Tibial artery (tissue), 4 donors: ENCODE measurements around the gene ANKRD11.

Source experiments
- DNase-seq, 2 donors: peaks; one replicate each; pipeline ENCODE4 v3.0.0-alpha.2; 2019
- H3K27ac ChIP-seq, 2 donors: fragments of 200-600 bp; sonication (generic) in 1 of 2; 1 replicate in 1 of 2; 2 replicates in 1 of 2; pipeline ENCODE4 v1.5.1; 2018 to 2019; ENCODE audit warnings: mild to moderate bottlenecking in 1 of 2
- H3K27me3 ChIP-seq, 2 donors: fragments of 200-600 bp; sonication (generic) in 1 of 2; one replicate each; pipeline versions ENCODE4 v1.5.1 to v1.6.0; 2016 to 2019
- H3K36me3 ChIP-seq, 3 donors: fragments of 200-600 bp; sonication (generic) in 2 of 3; one replicate each; pipeline ENCODE4 v1.5.1; 2016 to 2019; ENCODE audit warnings: mild to moderate bottlenecking in 2 of 3
- H3K4me1 ChIP-seq, 4 donors: fragments of 200-600 bp; sonication (generic) in 2 of 4; 1 replicate in 3 of 4; 2 replicates in 1 of 4; pipeline ENCODE4 v1.5.1; 2016 to 2019
- H3K4me3 ChIP-seq, 2 donors: fragments of 200-600 bp; sonication (generic) in 1 of 2; 1 replicate in 1 of 2; 2 replicates in 1 of 2; pipeline ENCODE4 v1.5.1; 2018 to 2019; ENCODE audit warnings: mild to moderate bottlenecking in 2 of 2
- H3K9me3 ChIP-seq, 3 donors: fragments of 200-600 bp; sonication (generic) in 1 of 3; one replicate each; pipeline ENCODE4 v1.5.1; 2016 to 2019
- intact Hi-C: fragments of 100-400 bp; cut with DNase I; formaldehyde crosslinking; loops from one replicate; pipeline ENCODE4 v1.15.0; 2023; ENCODE audit warnings: low total_unique reads
- TF ChIP-seq, protein P1 (sequence below), 2 experiments: fragments of 200-600 bp in 1 of 2; fragments of 450-650 bp in 1 of 2; IDR thresholded peaks; one replicate each; pipeline ENCODE4 v1.5.1; 2017 to 2019; ENCODE audit warnings: antibody characterized with exemption in 2 of 2, mild to moderate bottlenecking in 1 of 2, moderate library complexity in 1 of 2

Gene ANKRD11

DNA sequence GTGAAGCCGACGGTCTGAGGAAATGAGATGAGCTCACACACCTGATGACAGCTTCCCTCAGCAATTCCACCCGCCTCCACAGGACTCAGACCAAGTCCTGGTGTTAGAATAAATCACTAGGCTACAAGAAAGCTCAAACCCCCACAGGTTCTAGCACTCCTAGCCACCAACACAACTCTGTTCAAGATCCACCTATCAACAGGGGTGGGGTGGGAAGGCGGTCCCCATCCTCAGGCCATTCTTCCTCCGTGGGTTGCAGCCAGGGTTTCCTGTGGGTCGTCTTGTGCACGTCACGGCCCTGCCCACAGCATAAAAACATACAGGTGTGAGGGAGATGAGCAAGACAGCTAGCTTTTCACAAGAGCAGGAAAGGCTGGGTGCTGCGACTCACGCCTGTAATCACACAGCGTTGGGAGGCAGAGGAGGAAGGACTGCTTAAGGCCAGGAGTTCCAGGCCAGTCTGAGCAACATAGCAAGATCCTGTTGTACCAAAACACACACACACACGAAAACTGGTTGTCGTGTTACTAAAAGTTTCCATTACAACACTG is 81.1 kb downstream of the ANKRD11 start:
- no peaks in the 10 kb centered on the region for H3K27me3 ChIP-seq
- no peak overlapping the region for H3K4me3 ChIP-seq
- TF ChIP-seq, protein P1, sequence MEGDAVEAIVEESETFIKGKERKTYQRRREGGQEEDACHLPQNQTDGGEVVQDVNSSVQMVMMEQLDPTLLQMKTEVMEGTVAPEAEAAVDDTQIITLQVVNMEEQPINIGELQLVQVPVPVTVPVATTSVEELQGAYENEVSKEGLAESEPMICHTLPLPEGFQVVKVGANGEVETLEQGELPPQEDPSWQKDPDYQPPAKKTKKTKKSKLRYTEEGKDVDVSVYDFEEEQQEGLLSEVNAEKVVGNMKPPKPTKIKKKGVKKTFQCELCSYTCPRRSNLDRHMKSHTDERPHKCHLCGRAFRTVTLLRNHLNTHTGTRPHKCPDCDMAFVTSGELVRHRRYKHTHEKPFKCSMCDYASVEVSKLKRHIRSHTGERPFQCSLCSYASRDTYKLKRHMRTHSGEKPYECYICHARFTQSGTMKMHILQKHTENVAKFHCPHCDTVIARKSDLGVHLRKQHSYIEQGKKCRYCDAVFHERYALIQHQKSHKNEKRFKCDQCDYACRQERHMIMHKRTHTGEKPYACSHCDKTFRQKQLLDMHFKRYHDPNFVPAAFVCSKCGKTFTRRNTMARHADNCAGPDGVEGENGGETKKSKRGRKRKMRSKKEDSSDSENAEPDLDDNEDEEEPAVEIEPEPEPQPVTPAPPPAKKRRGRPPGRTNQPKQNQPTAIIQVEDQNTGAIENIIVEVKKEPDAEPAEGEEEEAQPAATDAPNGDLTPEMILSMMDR (IDR thresholded peaks at IDR 0.05), result no peak
- no peaks in the 10 kb centered on the region for H3K36me3 ChIP-seq
- no peak overlapping the region for H3K27ac ChIP-seq
- H3K4me1 ChIP-seq, result peaks cover 0 to 88% (median 60%) of the 10 kb centered on the region in 4 donors
- intact Hi-C loops, result no loop called here
- H3K9me3 ChIP-seq, result no peaks in the 10 kb centered on the region
- DNase-seq, result no peak

DNA sequence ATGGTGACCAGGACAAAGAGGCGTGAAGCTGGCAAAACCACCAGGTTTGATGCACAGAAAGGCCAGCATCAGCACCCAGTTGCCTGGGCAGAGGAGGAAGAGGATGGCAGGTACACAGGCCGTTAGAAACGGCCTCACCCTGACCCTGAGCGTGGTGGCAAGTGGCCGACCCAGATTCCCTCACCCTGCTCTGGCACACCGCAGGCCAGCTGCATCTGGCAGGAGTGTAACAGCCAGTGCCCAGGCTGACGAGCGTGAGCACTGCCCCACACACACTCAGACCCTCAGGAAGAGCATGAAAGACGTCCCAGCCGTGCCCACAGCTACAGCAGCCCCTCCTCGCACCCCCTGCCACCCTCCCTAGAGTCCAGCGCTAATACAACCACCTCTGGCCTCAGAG is 82.0 kb downstream of the ANKRD11 start:
- H3K4me1 ChIP-seq, result peaks cover 0 to 80% (median 54%) of the 10 kb centered on the region in 4 donors
- H3K27ac ChIP-seq, result peak overlapping the region in 1 of 2 donors; percentile 29
- no peak for DNase-seq
- no peaks in the 10 kb centered on the region for H3K27me3 ChIP-seq
- no peaks in the 10 kb centered on the region for H3K9me3 ChIP-seq
- intact Hi-C loops, result no loop called here
- H3K4me3 ChIP-seq, result no peak overlapping the region
- H3K36me3 ChIP-seq, result no peaks in the 10 kb centered on the region
- TF ChIP-seq, protein P1 (IDR thresholded peaks at IDR 0.05), result no peak

DNA sequence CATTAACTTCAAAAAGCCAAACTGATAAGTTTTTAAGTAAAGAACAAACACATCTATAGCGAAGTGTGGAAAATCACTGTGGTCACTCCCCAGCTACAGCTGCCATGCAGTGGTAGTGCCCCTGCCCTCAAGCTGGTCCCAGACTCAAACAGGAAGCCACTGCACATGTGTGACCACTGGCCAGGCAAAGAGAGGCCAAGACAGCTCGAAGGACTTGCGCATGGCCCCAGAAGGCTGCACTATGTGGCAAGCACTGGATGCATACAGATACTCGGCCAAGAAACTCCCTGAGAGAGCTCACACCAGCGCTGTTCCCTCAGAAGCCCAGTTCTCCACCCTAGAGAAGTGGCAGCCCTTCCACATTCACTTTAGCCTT is 82.4 kb downstream of the ANKRD11 start:
- intact Hi-C loops, result no loop called here
- no peak overlapping the region for H3K4me3 ChIP-seq
- no peaks in the 10 kb centered on the region for H3K27me3 ChIP-seq
- peak overlapping the region in 1 of 2 donors; percentile 29 for H3K27ac ChIP-seq
- TF ChIP-seq, protein P1 (IDR thresholded peaks at IDR 0.05), result no peak
- no peaks in the 10 kb centered on the region for H3K9me3 ChIP-seq
- peak in 1 of 2 donors; percentile 51 for DNase-seq
- H3K4me1 ChIP-seq, result peaks cover 0 to 80% (median 51%) of the 10 kb centered on the region in 4 donors
- H3K36me3 ChIP-seq, result no peaks in the 10 kb centered on the region

DNA sequence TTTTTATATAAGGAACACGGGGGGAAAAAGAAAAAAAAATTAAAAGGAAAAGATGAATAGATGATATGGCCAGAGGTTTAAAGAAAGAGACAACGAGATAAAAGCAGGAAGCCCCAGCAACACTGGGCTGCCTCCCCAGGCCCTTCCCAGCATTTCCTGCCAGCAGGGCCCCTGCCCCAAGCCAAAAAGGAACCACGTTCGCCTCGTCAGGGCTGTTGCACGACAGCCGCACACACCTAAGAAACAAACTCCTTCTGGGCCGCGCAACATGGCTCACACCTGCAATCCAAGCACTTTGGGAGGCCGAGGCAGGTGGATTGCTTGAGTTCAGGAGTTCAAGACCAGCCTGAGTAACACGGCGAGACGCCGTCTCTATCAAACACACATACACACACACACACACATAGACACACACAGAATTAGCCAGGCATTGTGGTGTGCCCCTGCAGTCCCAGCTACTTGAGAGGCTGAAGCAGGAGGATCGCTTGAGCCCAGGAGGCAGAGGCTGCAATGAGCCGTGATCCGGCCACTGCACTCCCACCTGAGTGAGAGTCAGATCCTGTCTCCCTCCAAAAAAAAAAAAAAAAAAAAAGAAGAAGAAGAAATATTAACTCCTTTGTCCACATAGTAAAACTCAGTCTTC is 83.0 kb downstream of the ANKRD11 start:
- H3K4me1 ChIP-seq, result peaks cover 0 to 76% (median 46%) of the 10 kb centered on the region in 4 donors
- no peaks in the 10 kb centered on the region for H3K27me3 ChIP-seq

DNA sequence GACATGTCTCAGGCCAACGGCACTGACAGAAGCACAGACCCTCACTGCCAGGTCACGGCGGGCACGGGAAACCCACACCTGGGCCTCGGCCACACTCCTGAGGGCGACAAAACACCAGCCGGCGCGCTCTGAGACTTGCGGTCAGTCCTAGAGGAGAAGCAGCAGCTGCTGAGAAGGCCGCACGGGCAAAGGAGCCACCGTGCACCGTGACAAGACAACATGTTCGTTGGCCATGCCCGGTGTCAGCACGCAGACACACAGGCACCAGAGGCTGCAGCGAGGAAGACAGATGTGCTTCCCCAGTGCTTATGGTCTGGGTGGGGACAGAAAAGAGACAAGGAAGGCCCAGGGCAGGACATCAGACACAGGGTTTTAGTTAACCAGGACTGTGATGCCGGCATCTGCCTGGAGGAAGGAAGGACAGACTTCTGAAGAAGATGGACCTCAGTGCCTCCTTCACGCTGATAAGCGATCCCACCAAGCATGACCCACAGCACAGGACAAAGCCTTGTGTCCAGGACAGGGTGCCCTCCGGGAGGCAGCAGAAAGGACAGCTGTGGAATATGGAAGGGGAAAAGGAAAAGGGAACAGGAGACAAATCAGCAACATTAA is 84.0 kb downstream of the ANKRD11 start:
- TF ChIP-seq, protein P1 (IDR thresholded peaks at IDR 0.05), result no peak
- peaks cover 0 to 69% (median 37%) of the 10 kb centered on the region in 4 donors for H3K4me1 ChIP-seq
- no peaks in the 10 kb centered on the region for H3K9me3 ChIP-seq
- no peaks in the 10 kb centered on the region for H3K36me3 ChIP-seq
- DNase-seq, result no peak
- H3K27me3 ChIP-seq, result no peaks in the 10 kb centered on the region
- H3K27ac ChIP-seq, result no peak overlapping the region
- intact Hi-C loops, result no loop called here
- no peak overlapping the region for H3K4me3 ChIP-seq

More for the DNA sequence above, 83.0 kb downstream of the ANKRD11 start:
- intact Hi-C loops, result no loop called here
- TF ChIP-seq, protein P1 (IDR thresholded peaks at IDR 0.05), result no peak
- Histone ChIP-seq H3K4me3 (no peak overlapping the region), H3K9me3 (no peaks in the 10 kb centered on the region), H3K36me3 (no peaks in the 10 kb centered on the region), H3K27ac (no peak overlapping the region)
- no peak for DNase-seq
